Stimulated activated CD8-positive, alpha-beta memory T cell treated with anti-CD3 and anti-CD28 coated beads, Interleukin-7, amount 100 ng/mL, for 1 hour (primary cell): ENCODE data around the gene SGK1.
"Not testable (repeated sequence)": the region's sequence is repeated elsewhere in the genome, so short reads cannot be mapped to it uniquely, and the experiment has no call there.

ENCODE experiments used
- DNase-seq, 2 donors: peaks; one replicate each; pipeline ENCODE4 v3.0.0-alpha.2; 2020; ENCODE audit warnings: low read depth in 2 of 2

SGK1 gene

GRCh38 chr6:134253681-134254080 lies 64.2 kb downstream of the SGK1 start:
- DNase-seq, result no peak

- DNase-seq, result no peak
Observed at GRCh38 chr6:134251320-134251719, 66.6 kb downstream of the SGK1 start.

DNA sequence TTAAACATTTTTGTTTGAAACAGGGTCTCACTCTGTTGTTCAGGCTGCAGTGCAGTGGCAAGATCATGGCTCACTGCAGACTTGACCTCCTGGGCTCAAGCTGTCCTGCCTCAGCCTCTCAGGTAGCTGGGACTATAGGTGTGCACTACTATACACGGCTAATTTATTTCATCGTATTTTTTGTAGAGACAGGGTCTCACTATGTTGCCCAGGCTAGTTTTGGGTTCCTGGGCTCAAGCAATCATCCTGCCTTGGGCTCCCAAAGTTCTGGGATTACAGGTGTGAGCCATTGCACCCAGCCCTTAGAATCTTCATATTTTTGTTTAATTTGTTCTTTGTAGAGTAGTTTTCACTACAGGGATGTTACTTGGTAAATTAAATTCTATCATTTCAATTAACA lies 67.1 kb downstream of the SGK1 start:
- no peak for DNase-seq

DNA sequence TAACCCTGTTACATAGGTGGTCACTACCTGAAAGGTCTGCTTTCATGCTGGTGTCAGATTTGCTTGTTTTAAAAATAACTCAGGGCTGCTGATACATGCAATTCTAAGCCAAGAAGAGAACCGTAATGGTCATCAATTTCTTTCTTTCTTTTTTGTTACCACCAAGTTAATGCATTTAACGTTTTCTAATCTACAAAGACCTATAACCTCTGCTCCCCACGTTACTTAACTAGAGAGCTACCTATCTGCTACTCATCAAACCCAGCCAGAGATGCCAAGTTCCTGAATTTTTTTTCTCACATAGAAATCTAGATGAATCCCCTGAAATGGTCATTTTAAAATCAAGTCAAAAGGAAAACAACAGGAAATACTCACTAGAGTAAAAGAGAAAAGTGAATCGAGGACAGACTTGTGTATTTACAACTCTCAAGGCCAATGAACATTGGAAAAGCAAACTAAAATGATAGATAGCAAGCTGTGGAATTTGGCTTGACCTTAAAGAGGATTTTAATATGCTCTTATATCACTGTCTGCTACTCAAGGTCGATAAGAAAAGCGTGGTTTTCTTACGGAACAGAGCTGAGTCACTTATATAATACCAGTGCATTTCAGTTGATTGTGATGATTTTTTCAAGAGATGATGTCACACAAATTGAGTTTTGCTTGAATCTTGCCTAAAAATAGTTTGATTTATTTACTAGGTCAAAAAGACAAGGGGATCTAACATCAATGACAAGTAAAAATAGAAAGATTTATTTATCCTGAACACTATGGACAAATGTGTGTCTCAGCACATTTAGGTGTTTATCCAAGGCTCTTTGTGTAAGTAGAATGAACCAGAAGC lies 67.9 kb downstream of the SGK1 start:
- DNase-seq, result no peak

DNA sequence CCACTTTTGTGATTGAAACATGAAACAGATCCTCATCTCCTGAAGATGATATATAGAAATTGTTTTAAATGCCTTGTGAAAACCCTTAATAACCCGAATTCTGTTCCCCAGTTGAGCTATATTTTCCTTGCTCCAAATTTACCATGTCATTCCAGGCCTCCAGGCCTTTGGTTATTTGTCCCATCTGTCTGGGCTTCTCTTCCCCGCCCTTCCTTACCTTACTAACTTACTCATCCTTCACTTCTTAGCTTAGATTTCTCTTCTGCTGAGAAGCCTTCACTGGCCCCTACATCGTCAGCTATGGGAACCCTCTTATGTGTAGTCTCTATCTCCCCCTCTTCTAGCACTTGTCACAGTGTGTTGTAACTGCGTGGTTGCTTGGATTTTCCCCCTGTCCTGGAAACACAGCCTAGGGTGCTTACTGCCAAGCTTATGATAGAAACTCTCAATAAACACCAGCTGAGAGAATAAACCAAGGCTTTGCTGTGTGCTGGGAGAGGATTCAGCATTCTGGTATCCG lies 68.6 kb downstream of the SGK1 start:
- DNase-seq, result no peak

- no peak for DNase-seq
Observed at GRCh38 chr6:134247844-134248580, 69.9 kb downstream of the SGK1 start.

DNA sequence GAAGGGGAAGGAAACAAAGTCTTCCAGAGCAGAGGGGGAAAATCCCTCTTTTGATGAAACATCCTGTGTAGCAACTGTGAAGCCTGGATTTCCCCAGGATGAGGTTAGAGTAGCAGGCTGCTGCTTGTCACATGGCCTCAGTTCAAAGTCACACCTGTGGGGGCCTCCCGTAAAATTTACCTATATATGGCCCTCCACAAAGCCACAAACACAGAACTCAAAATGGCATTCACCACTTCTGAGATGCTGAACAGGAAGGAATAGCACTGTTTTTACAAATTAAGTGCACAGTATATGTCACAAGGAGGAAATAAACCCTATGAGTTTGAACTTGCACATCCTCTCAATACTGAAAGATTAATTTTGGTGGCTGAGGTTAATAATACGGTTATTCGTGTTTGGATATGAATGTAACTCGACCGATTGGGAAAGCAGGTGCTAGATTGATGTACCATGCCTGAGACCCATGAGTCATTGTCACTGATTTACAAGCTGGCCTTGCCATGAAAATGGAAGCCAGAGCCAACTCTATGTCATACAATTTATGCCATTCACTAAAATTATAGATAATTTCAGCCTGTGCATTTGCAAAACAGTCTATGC lies 70.6 kb downstream of the SGK1 start:
- peak; percentile 24 to 40 for DNase-seq

GRCh38 chr6:134245706-134246105 lies 72.2 kb downstream of the SGK1 start:
- DNase-seq, result no peak

DNA sequence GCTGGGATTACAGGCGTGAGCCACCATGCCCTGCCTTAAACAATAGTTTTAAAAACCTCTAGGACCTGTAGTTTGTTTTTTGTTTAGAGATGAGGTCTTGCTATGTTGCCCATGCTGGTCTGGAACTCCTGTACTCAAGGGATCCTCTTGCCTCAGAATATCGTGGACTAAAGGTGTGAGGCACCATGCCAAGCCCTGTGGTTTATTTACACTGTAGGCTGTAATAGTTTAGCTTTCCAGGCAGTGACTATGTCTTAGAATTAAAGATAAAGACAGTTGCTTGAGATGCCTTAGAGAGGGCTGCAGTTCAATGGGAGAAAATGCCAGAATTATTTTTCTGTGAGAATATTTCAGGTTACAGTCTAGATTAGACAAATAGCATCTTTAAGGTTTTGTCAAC lies 72.9 kb downstream of the SGK1 start:
- DNase-seq, result no peak

- peak; percentile 64 to 75 for DNase-seq
Observed at GRCh38 chr6:134240665-134241431, 77.1 kb downstream of the SGK1 start.

DNA sequence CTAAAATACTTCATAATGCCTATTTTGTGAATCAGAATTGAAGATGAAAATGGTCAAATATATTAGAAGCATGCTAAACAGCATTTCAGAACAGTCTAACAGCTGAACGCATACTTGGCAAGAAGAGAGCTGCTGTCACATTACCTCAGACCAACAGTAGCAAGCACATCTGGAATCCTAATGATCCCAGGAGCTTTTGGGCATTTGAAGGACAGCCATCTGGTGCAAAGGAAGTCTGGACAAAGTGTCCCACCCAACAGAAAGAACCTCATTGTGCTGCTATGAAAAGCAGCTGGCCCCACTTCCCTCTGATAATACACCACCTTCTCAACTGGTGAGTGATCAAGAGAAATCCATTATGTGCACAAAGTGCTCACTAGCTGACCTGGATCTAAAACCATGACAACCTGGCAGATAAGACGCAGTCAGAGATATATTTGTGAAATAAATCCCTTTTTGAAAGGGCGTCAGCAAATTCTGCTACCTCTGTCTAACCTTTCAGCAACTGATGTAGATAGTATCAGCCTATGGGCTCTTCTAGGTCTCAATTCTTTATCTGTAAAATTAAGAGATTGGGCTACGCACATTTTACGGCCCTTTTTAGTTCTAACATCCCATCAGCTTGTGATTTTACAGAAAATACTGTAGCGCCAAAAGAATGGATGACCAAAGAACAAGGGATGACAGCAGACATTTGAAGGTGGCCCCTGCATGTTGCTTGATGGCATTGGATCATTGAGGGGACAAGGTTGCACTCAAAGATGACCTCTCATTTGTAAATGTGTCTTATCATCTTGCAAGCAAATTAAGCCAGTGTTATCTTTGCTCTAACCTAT lies 78.7 kb downstream of the SGK1 start:
- no peak for DNase-seq

DNA sequence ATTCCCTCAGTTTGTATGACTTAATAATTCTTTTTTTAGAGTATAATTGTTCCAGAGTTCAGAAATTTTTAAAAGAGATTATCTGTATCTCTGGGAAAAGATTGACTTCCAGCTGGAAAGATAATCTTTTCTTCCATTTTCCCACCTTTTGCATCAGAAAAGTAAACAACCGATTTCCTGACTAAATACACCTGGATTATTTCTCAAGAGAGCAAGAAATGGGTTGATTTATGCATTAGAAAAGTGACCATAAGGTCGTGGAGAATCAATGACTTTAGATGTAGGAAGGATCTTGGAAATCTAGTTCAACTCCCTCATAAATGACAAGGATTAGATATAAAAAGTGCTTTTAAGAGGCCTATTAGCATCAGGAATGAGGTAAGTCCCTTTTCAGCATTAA lies 79.9 kb downstream of the SGK1 start:
- DNase-seq, result no peak

GRCh38 chr6:134235937-134236751 lies 81.8 kb downstream of the SGK1 start:
- no peak for DNase-seq

GRCh38 chr6:134235334-134235733 lies 82.6 kb downstream of the SGK1 start:
- DNase-seq, result not testable (repeated sequence)

DNA sequence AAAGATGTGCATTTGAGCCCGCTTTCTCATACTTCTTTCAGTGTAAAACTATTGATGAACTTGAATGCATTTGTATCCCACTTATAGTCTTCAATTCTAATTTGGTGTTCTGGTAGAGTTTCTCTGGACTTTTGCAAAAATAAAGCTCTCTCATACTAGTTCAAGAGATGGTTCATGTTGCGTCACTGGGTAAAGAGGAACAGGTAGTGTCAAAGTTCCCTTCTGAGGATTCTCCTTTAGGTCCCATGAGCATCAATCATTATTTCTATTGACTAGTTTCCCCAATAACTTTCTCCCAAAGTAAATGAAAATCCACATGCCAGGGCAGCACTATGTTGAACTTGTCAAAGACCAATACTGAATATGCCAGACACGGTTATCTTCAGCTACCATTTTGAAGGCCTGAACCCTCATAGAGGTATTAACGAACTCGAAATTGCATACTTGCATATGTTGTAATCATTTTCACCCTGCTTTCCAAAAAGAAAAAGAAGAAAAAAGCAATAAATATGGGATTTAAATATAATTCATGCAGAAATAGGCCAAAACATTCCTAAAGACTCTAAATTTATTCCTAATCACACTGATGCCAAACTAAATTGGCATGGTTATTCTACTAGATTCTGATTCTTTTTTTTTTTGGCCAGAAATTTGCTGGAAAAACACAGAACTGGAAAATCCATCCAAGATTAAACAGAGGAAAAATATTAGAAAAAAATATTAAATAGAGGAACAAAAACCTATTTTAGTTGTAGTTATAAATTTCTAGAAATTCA lies 84.5 kb downstream of the SGK1 start:
- no peak for DNase-seq

GRCh38 chr6:134230940-134231339 lies 87.0 kb downstream of the SGK1 start:
- no peak for DNase-seq

- no peak for DNase-seq
Observed at GRCh38 chr6:134230087-134230700, 87.7 kb downstream of the SGK1 start.

DNA sequence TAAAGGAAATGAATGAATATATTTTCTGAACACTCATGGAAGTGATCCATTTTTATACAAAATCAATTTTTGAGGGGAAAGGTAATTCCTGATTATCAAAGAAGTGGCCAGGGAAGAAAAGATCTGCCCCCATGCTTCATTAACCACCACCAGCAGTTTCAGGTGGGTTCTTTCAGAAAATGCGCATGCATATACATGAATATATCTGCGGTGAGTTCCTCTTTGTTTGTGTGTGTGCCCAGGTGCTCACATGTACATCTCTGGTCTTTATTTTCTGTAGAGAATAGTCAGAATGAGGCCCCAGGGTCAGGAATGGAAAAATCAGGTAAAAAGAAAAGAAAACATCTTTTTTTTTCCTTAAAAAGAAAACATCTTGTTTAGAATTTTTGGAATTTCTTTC lies 88.4 kb downstream of the SGK1 start:
- no peak for DNase-seq
